Common myeloid progenitor, CD34-positive (primary cell): Measurements from ENCODE around the gene APLNR.

Source experiments
- CTCF ChIA-PET: fragments of 350-600 bp; sonication (Branson Sonifier 250); formaldehyde crosslinking; loops from one replicate; lab custom pipeline; 2021; ENCODE audit warnings: antibody characterized with exemption; lab: Charles Lee
- POLR2A ChIA-PET: fragments of 350-600 bp; sonication (Branson Sonifier 250); formaldehyde crosslinking; loops from one replicate; lab custom pipeline; 2021; ENCODE audit warnings: antibody characterized with exemption; lab: Charles Lee
- DNase-seq, 3 donors: peaks; one replicate each; pipeline versions ENCODE4 v3.0.0 to v3.0.0-alpha.2; 2013
- H3K27ac ChIP-seq, 2 experiments: 1 replicate in 1 of 2; 2 replicates in 1 of 2; pipeline ENCODE4 v1.7.0; 2013; ENCODE audit warnings: inconsistent platforms in 2 of 2, low read length in 2 of 2, mild to moderate bottlenecking in 2 of 2, low read depth in 1 of 2, moderate library complexity in 1 of 2; ENCODE audit not compliant: severe bottlenecking in 2 of 2, insufficient read depth in 1 of 2, poor library complexity in 1 of 2
- H3K27me3 ChIP-seq, 5 experiments: replicated peaks in 2 of 5; 1 replicate in 3 of 5; 2 replicates in 2 of 5; pipeline versions ENCODE4 v1.6.1 to v1.7.0; 2013; ENCODE audit warnings: low read length in 4 of 5, mild to moderate bottlenecking in 2 of 5, moderate library complexity in 2 of 5, inconsistent platforms in 1 of 5; ENCODE audit not compliant: insufficient read depth in 5 of 5, control insufficient read depth in 4 of 5
- H3K36me3 ChIP-seq, 4 experiments: 1 replicate in 2 of 4; 2 replicates in 2 of 4; pipeline versions ENCODE4 v1.6.1 to v1.7.0; 2013; ENCODE audit warnings: low read length in 3 of 4, control low read depth in 1 of 4, mild to moderate bottlenecking in 1 of 4; ENCODE audit not compliant: control insufficient read depth in 4 of 4, insufficient read depth in 4 of 4
- H3K4me1 ChIP-seq, 4 experiments: 1 replicate in 3 of 4; 2 replicates in 1 of 4; pipeline versions ENCODE4 v1.6.1 to v1.7.1; 2013; ENCODE audit warnings: low read length in 3 of 4, mild to moderate bottlenecking in 3 of 4, control low read depth in 1 of 4, inconsistent platforms in 1 of 4, moderate library complexity in 1 of 4; ENCODE audit not compliant: control insufficient read depth in 4 of 4, insufficient read depth in 4 of 4; ENCODE audit errors: control extremely low read depth in 1 of 4
- H3K4me3 ChIP-seq, 7 experiments: 1 replicate in 4 of 7; 2 replicates in 3 of 7; pipeline versions ENCODE4 v1.5.1 to v1.7.0; 2013; ENCODE audit warnings: mild to moderate bottlenecking in 7 of 7, low read length in 6 of 7, moderate library complexity in 6 of 7, inconsistent platforms in 2 of 7, low read depth in 2 of 7, control low read depth in 1 of 7; ENCODE audit not compliant: insufficient read depth in 4 of 7, control insufficient read depth in 1 of 7; ENCODE audit errors: extremely low read depth in 1 of 7
- H3K9me3 ChIP-seq, 5 experiments: 1 replicate in 4 of 5; 2 replicates in 1 of 5; pipeline versions ENCODE4 v1.6.1 to v1.7.1; 2013; ENCODE audit warnings: low read length in 4 of 5, mild to moderate bottlenecking in 2 of 5, inconsistent platforms in 1 of 5, low read depth in 1 of 5, moderate library complexity in 1 of 5; ENCODE audit not compliant: control insufficient read depth in 4 of 5, insufficient read depth in 2 of 5; ENCODE audit errors: control extremely low read depth in 1 of 5
- WGBS: methylation state at CpG from one replicate; pipeline ENCODE4 v1.1.5; 2013; ENCODE audit not compliant: insufficient coverage; 5-methylcytosine and 5-hydroxymethylcytosine counted together

The APLNR gene

GRCh38 chr11:57197762-57198161 lies 39.3 kb downstream of the APLNR start:
- 78% methylated on average over 1 of the region's 2 CpGs for WGBS
- no peaks in the 10 kb centered on the region for H3K36me3 ChIP-seq
- peaks cover 0 to 90% (median 24%) of the 10 kb centered on the region in 5 experiments for H3K27me3 ChIP-seq
- no peak overlapping the region for H3K27ac ChIP-seq
- no peak for DNase-seq
- ChIA-PET POLR2A (no interaction called here), CTCF (interaction anchor here (1.5 kb wide), 1 partner anchor 52 kb away, joined by 6 read pairs; no protein-coding TSS in a partner anchor)
- H3K4me1 ChIP-seq = no peaks in the 10 kb centered on the region
- no peak overlapping the region for H3K4me3 ChIP-seq
- H3K9me3 ChIP-seq = no peaks in the 10 kb centered on the region

- Histone ChIP-seq H3K9me3 (peaks cover 0 to 3% (median 0%) of the 10 kb centered on the region in 5 experiments), H3K4me3 (no peak overlapping the region), H3K4me1 (no peaks in the 10 kb centered on the region), H3K27me3 (peaks cover 0 to 91% (median 22%) of the 10 kb centered on the region in 5 experiments), H3K27ac (no peak overlapping the region), H3K36me3 (no peaks in the 10 kb centered on the region)
- ChIA-PET POLR2A (no interaction called here), CTCF (no interaction called here)
- 82% methylated on average over 4 of the region's 6 CpGs for WGBS
- no peak for DNase-seq
Observed at GRCh38 chr11:57196596-57196995, 40.5 kb downstream of the APLNR start.

- no peak overlapping the region for H3K4me3 ChIP-seq
- ChIA-PET POLR2A (no interaction called here), CTCF (no interaction called here)
- H3K36me3 ChIP-seq = no peaks in the 10 kb centered on the region
- H3K27ac ChIP-seq = no peak overlapping the region
- DNase-seq = no peak
- WGBS = no CpG with 5 or more reads among the region's 1 CpG
- H3K4me1 ChIP-seq = no peaks in the 10 kb centered on the region
- H3K9me3 ChIP-seq = peaks cover 0 to 3% (median 0%) of the 10 kb centered on the region in 5 experiments
- H3K27me3 ChIP-seq = peaks cover 5 to 88% (median 13%) of the 10 kb centered on the region in 5 experiments
Observed at GRCh38 chr11:57192316-57192715, 44.7 kb downstream of the APLNR start.

GRCh38 chr11:57191311-57192219 lies 45.5 kb downstream of the APLNR start:
- Histone ChIP-seq H3K4me3 (no peak overlapping the region), H3K27me3 (peaks cover 5 to 87% (median 13%) of the 10 kb centered on the region in 5 experiments), H3K9me3 (peaks cover 0 to 3% (median 0%) of the 10 kb centered on the region in 5 experiments), H3K27ac (no peak overlapping the region), H3K4me1 (no peaks in the 10 kb centered on the region), H3K36me3 (no peaks in the 10 kb centered on the region)
- CTCF ChIA-PET = no interaction called here
- POLR2A ChIA-PET = no interaction called here
- WGBS = 67% methylated on average over 6 of the region's 9 CpGs
- no peak for DNase-seq

GRCh38 chr11:57190548-57190947 lies 46.5 kb downstream of the APLNR start:
- Histone ChIP-seq H3K4me1 (no peaks in the 10 kb centered on the region), H3K27ac (no peak overlapping the region), H3K27me3 (peaks cover 5 to 77% (median 14%) of the 10 kb centered on the region in 5 experiments), H3K9me3 (peaks cover 0 to 3% (median 0%) of the 10 kb centered on the region in 5 experiments), H3K4me3 (no peak overlapping the region), H3K36me3 (no peaks in the 10 kb centered on the region)
- WGBS = 100% methylated on average over 2 of the region's 4 CpGs
- ChIA-PET CTCF (no interaction called here), POLR2A (no interaction called here)
- DNase-seq = no peak
